HCT116 (cell line): Measurements from ENCODE around the gene FAT1. TPM values are rescaled to one million over a fixed set of nuclear protein-coding genes. Genes with fewer than 3 reads are reported as not detected.
A peak's percentile ranks its signal among the peaks of the same experiment; 100 is the strongest.

ENCODE experiments used
- ATAC-seq: fragments of 200-7000 bp; cut with Tn5 transposase; 2 replicates; pipeline ENCODE4 v1.9.1; 2020; ENCODE audit warnings: mild to moderate bottlenecking, moderate library complexity
- BruUV-seq: library from RNA; stranded (reverse); fragments of 400-500 nt; replicated peaks from 2 replicates; lab custom pipeline; 2021; lab: Mats Ljungman, UMichigan
- CTCF ChIA-PET: fragments of 300-600 bp; sonication (Branson Sonifier 250); formaldehyde crosslinking; loops from one replicate; lab custom pipeline; 2021; ENCODE audit warnings: antibody characterized with exemption; lab: Charles Lee
- POLR2A ChIA-PET: fragments of 300-600, 350-600 bp; sonication (Branson Sonifier 250); formaldehyde crosslinking; loops from one replicate; lab custom pipeline; 2021; ENCODE audit warnings: antibody characterized with exemption; lab: Charles Lee
- RAD21 ChIA-PET, 2 experiments: fragments of 300-600 bp; sonication (Branson Sonifier 250); formaldehyde crosslinking; loops; one replicate each; lab custom pipeline; 2023; ENCODE audit warnings: low total read pairs in 2 of 2; ENCODE audit not compliant: uncharacterized antibody in 2 of 2, unreplicated experiment in 2 of 2, low non-redundant PET in 1 of 2; lab: Charles Lee
- DNase-seq: peaks from one replicate; pipeline ENCODE4 v3.0.0-alpha.2; 2010; ENCODE audit warnings: low read depth, low spot score
- H2AFZ ChIP-seq: fragments of 200-600 bp; shearing (Covaris generic), sonication (generic); 2 replicates; pipeline ENCODE4 v1.6.1; 2017; ENCODE audit warnings: low read depth, mixed run types, mixed read lengths, antibody characterized with exemption, low read length; ENCODE audit not compliant: poor library complexity, severe bottlenecking
- H3K27ac ChIP-seq: 2 replicates; pipeline ENCODE4 v1.5.1; 2012; ENCODE audit warnings: low read depth, low read length
- H3K27me3 ChIP-seq: fragments of 200-600 bp; sonication (generic); 2 replicates; pipeline ENCODE4 v1.6.1; 2016; ENCODE audit warnings: mixed run types, low read length, mixed read lengths; ENCODE audit not compliant: insufficient read depth
- H3K36me3 ChIP-seq, 2 experiments: fragments of 200-500 bp in 1 of 2; fragments of 200-600 bp in 1 of 2; sonication (Bioruptor generic) in 1 of 2; sonication (generic) in 1 of 2; 2 replicates each; pipeline versions ENCODE4 v1.5.1 to v1.6.1; 2014 to 2016; ENCODE audit warnings: low read length in 2 of 2, inconsistent platforms in 1 of 2, mixed read lengths in 1 of 2, mixed run types in 1 of 2; ENCODE audit not compliant: insufficient read depth in 2 of 2, control insufficient read depth in 1 of 2
- H3K4me1 ChIP-seq, 2 experiments: fragments of 200-600 bp in 1 of 2; sonication (generic) in 1 of 2; 2 replicates each; pipeline versions ENCODE4 v1.5.1 to v1.6.1; 2012 to 2017; ENCODE audit warnings: low read length in 2 of 2, inconsistent platforms in 1 of 2, mild to moderate bottlenecking in 1 of 2, mixed read lengths in 1 of 2, mixed run types in 1 of 2, moderate library complexity in 1 of 2; ENCODE audit not compliant: insufficient read depth in 2 of 2, control insufficient read depth in 1 of 2
- H3K4me2 ChIP-seq: fragments of 200-600 bp; sonication (generic); 2 replicates; pipeline ENCODE4 v1.6.1; 2017; ENCODE audit warnings: mixed run types, low read length, mixed read lengths
- H3K4me3 ChIP-seq, 2 experiments: fragments of 200-600 bp in 1 of 2; sonication (generic) in 1 of 2; replicated peaks in 1 of 2; 2 replicates each; pipeline ENCODE4 v1.5.1; 2011 to 2016; ENCODE audit warnings: low read length in 2 of 2, control low read depth in 1 of 2, low read depth in 1 of 2, mild to moderate bottlenecking in 1 of 2, mixed read lengths in 1 of 2, mixed run types in 1 of 2
- H3K79me2 ChIP-seq: fragments of 200-600 bp; sonication (generic); 2 replicates; pipeline ENCODE4 v1.6.1; 2017; ENCODE audit warnings: mild to moderate bottlenecking, mixed run types, low read length, moderate library complexity, mixed read lengths; ENCODE audit not compliant: insufficient read depth
- H3K9ac ChIP-seq: fragments of 200-600 bp; sonication (generic); 2 replicates; pipeline ENCODE4 v1.6.1; 2016; ENCODE audit warnings: low read length, mixed read lengths
- H3K9me2 ChIP-seq: fragments of 200-600 bp; sonication (generic), shearing (Covaris generic); 2 replicates; pipeline ENCODE4 v1.6.1; 2017; ENCODE audit warnings: mixed run types, mild to moderate bottlenecking, moderate library complexity; ENCODE audit not compliant: insufficient read depth
- H3K9me3 ChIP-seq, 2 experiments: fragments of 200-500 bp in 1 of 2; fragments of 200-600 bp in 1 of 2; sonication (Bioruptor generic) in 1 of 2; sonication (generic) in 1 of 2; 2 replicates each; pipeline ENCODE4 v1.6.1; 2014 to 2017; ENCODE audit warnings: low read length in 2 of 2, mixed read lengths in 2 of 2, inconsistent platforms in 1 of 2, low read depth in 1 of 2, mild to moderate bottlenecking in 1 of 2, mixed run types in 1 of 2, moderate library complexity in 1 of 2; ENCODE audit not compliant: control insufficient read depth in 1 of 2, insufficient read depth in 1 of 2
- H4K20me1 ChIP-seq: fragments of 200-600 bp; sonication (generic), shearing (Covaris generic); 2 replicates; pipeline ENCODE4 v1.6.1; 2017; ENCODE audit warnings: mixed run types, mild to moderate bottlenecking, moderate library complexity; ENCODE audit not compliant: insufficient read depth
- CBX3 ChIP-seq: IDR thresholded peaks from 2 replicates; pipeline ENCODE4 v1.6.1; 2012; ENCODE audit warnings: low read depth
- JUND ChIP-seq: IDR thresholded peaks from 2 replicates; pipeline ENCODE4 v1.6.1; 2012
- SIN3A ChIP-seq: IDR thresholded peaks from 2 replicates; pipeline ENCODE4 v1.6.1; 2012; ENCODE audit warnings: low read depth
- YY1 ChIP-seq: IDR thresholded peaks from 2 replicates; pipeline ENCODE4 v1.6.1; 2011; ENCODE audit warnings: low read length, low read depth, moderate library complexity, mild to moderate bottlenecking; ENCODE audit not compliant: insufficient replicate concordance; ENCODE audit errors: extremely low read depth
- ZNF274 ChIP-seq: fragments of 200-500 bp; sonication (Bioruptor generic); IDR thresholded peaks from 2 replicates; pipeline ENCODE4 v1.6.1; 2014; ENCODE audit warnings: mild to moderate bottlenecking, low read depth, low read length, inconsistent platforms
- intact Hi-C: fragments of 100-400 bp; cut with micrococcal nuclease; formaldehyde crosslinking; loops from 2 replicates; pipeline ENCODE4 v1.10.0; 2022
- total RNA-seq: library from RNA; stranded (reverse); gene quantifications from one replicate; pipeline ENCODE4 v1.2.1, GENCODE V29; 2021; ENCODE audit not compliant: unreplicated experiment
- TF ChIP-seq, protein P1 (sequence below): IDR thresholded peaks from 2 replicates; pipeline ENCODE4 v1.6.1; 2012; ENCODE audit warnings: low read depth
- TF ChIP-seq, protein P2 (sequence below), 3 experiments: fragments of 200-600 bp in 1 of 3; sonication (generic) in 1 of 3; IDR thresholded peaks in 2 of 3; conservative IDR thresholded peaks in 1 of 3; 2 replicates each; pipeline ENCODE4 v1.5.1; 2012 to 2017; ENCODE audit warnings: low read depth in 2 of 3, low read length in 2 of 3, antibody characterized with exemption in 1 of 3, borderline replicate concordance in 1 of 3, control low read depth in 1 of 3, mild to moderate bottlenecking in 1 of 3, mixed read lengths in 1 of 3, mixed run types in 1 of 3, moderate library complexity in 1 of 3; ENCODE audit not compliant: insufficient read depth in 1 of 3

The FAT1 gene
- total RNA-seq, 1 experiment from 2014 or later: 676 TPM

DNA sequence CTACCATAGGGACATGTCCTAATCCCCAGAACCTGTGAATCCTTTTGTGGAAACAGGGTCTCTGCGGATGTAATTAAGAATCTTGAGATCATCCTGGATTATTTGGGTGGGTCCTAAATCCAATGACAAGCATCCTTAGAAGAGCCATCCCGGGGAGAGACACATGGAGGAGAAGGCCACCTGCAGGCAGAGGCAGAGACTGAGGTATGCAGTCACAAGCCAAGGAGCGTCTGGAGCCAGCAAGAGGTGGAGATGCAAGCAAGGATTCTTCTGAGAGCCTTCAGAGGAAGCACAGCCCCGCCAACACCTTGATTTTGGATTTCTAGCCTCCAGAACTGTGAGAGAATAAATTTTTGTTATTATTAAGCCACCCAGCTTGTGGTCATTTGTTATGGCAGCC is 13.8 kb upstream of the FAT1 start:
- H3K4me3 ChIP-seq: no peak overlapping the region
- H3K27me3 ChIP-seq: no peaks in the 10 kb centered on the region
- POLR2A ChIA-PET: no interaction called here
- no peaks in the 10 kb centered on the region for H3K79me2 ChIP-seq
- RAD21 ChIA-PET: no interaction called here
- no peaks in the 10 kb centered on the region for H3K9me2 ChIP-seq
- DNase-seq: no peak
- H3K27ac ChIP-seq: peak overlapping the region; percentile 33
- peaks cover 41 to 65% of the 10 kb centered on the region in 2 experiments for H3K4me1 ChIP-seq
- peak overlapping the region; percentile 72 for H3K4me2 ChIP-seq
- TF ChIP-seq SIN3A (no peak), CBX3 (no peak), ZNF274 (no peak), JUND (no peak), YY1 (no peak)
- TF ChIP-seq, protein P1, sequence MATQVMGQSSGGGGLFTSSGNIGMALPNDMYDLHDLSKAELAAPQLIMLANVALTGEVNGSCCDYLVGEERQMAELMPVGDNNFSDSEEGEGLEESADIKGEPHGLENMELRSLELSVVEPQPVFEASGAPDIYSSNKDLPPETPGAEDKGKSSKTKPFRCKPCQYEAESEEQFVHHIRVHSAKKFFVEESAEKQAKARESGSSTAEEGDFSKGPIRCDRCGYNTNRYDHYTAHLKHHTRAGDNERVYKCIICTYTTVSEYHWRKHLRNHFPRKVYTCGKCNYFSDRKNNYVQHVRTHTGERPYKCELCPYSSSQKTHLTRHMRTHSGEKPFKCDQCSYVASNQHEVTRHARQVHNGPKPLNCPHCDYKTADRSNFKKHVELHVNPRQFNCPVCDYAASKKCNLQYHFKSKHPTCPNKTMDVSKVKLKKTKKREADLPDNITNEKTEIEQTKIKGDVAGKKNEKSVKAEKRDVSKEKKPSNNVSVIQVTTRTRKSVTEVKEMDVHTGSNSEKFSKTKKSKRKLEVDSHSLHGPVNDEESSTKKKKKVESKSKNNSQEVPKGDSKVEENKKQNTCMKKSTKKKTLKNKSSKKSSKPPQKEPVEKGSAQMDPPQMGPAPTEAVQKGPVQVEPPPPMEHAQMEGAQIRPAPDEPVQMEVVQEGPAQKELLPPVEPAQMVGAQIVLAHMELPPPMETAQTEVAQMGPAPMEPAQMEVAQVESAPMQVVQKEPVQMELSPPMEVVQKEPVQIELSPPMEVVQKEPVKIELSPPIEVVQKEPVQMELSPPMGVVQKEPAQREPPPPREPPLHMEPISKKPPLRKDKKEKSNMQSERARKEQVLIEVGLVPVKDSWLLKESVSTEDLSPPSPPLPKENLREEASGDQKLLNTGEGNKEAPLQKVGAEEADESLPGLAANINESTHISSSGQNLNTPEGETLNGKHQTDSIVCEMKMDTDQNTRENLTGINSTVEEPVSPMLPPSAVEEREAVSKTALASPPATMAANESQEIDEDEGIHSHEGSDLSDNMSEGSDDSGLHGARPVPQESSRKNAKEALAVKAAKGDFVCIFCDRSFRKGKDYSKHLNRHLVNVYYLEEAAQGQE: no peak
- TF ChIP-seq, protein P2, sequence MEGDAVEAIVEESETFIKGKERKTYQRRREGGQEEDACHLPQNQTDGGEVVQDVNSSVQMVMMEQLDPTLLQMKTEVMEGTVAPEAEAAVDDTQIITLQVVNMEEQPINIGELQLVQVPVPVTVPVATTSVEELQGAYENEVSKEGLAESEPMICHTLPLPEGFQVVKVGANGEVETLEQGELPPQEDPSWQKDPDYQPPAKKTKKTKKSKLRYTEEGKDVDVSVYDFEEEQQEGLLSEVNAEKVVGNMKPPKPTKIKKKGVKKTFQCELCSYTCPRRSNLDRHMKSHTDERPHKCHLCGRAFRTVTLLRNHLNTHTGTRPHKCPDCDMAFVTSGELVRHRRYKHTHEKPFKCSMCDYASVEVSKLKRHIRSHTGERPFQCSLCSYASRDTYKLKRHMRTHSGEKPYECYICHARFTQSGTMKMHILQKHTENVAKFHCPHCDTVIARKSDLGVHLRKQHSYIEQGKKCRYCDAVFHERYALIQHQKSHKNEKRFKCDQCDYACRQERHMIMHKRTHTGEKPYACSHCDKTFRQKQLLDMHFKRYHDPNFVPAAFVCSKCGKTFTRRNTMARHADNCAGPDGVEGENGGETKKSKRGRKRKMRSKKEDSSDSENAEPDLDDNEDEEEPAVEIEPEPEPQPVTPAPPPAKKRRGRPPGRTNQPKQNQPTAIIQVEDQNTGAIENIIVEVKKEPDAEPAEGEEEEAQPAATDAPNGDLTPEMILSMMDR (IDR thresholded peaks at IDR 0.05 in 2 of 3, conservative IDR thresholded peaks at IDR 0.05 in 1 of 3; ENCODE audit: borderline replicate concordance in 1 of 3, insufficient read depth in 1 of 3, low read depth in 2 of 3, low read length in 2 of 3): peak in 2 of 3 experiments; percentile 35 to 53; a peak in 4 of 6 replicates
- H3K9me3 ChIP-seq: no peaks in the 10 kb centered on the region
- no peaks in the 10 kb centered on the region for H4K20me1 ChIP-seq
- ATAC-seq: peak; percentile 72
- no peaks in the 10 kb centered on the region for H3K36me3 ChIP-seq
- BruUV-seq: no TSS peak
- H3K9ac ChIP-seq: no peak overlapping the region
- CTCF ChIA-PET: no interaction called here
- intact Hi-C loops: no loop called here
- H2AFZ ChIP-seq: peak overlapping the region; percentile 1
